SK-N-MC (cell line): ENCODE measurements around the gene ADORA2B.

Experiments used
- EZH2 ChIP-seq: fragments of 200-600 bp; sonication (generic); IDR thresholded peaks from one replicate; pipeline ENCODE4 v1.6.1; 2017; ENCODE audit warnings: antibody characterized with exemption
- FOXP2 ChIP-seq: optimal IDR thresholded peaks from 2 replicates; pipeline ENCODE3; 2011; ENCODE audit warnings: mild to moderate bottlenecking, moderate library complexity; ENCODE audit not compliant: insufficient read depth; ENCODE audit errors: extremely low read length, control extremely low read depth
- POLR2AphosphoS5 ChIP-seq: IDR thresholded peaks from 2 replicates; pipeline ENCODE4 v1.6.1; 2012; ENCODE audit warnings: mild to moderate bottlenecking, low read depth, low read length, borderline replicate concordance

GRCh38 chr17:15907290-15907689 lies 37.6 kb upstream of the ADORA2B start:
- TF ChIP-seq POLR2AphosphoS5 (no peak), EZH2 (no peak), FOXP2 (no peak)
